Measurements from ENCODE around the gene CLINT1.

CLINT1 gene

DNA sequence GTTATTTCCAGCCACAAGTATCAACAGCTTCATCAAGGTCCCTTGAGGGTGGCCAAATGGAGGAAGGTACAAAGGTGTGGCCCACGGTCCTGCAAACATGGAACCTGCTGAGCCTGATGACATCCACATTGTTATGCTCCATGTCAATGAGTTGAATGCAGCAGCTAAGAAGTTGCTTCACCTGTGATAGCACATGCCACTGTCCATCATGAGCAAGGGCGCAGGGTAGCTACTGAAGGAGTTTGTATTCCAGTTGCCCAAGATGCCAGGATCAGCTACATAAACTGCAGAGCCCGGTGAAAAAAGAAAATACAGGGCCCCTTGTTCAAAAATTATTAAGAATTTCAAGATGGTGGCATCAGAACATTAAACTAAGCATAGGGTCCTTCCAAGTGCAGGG lies 91.3 kb downstream of the CLINT1 start:
- no peak for TF ChIP-seq GATA3 (IDR thresholded peaks at IDR 0.05; ENCODE audit: low read depth, low read length)
- TF ChIP-seq GATA2 (IDR thresholded peaks at IDR 0.05; ENCODE audit: low read depth, low read length), result no peak

- no peak for TF ChIP-seq GATA3 (IDR thresholded peaks at IDR 0.05; ENCODE audit: low read depth, low read length)
- no peak for TF ChIP-seq GATA2 (IDR thresholded peaks at IDR 0.05; ENCODE audit: low read depth, low read length)
These were observed 92.0 kb downstream of the CLINT1 start for GRCh38 chr5:157766902-157767301.

- TF ChIP-seq GATA3 (IDR thresholded peaks at IDR 0.05; ENCODE audit: low read depth, low read length), result no peak
- no peak for TF ChIP-seq GATA2 (IDR thresholded peaks at IDR 0.05; ENCODE audit: low read depth, low read length)
These were observed 92.5 kb downstream of the CLINT1 start for GRCh38 chr5:157766442-157766841.

DNA sequence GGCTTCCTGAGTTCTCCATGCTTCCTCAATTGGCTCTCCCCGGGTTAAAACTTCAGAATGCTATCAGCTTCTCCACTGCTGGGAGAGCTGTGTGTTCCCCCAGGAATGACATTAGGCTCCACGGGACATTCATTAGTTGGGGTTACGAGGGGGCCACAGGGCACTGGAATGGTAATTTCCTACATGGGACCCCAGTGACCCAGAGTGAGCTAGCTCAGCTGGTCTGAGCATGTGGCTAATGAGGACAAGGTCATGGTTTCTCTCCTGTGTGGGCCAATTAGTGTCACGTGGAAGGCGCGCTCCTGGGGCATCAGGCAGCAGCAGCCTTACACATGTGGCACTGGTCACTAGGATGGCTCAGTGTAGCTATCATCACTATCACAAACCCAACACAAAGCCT lies 94.4 kb downstream of the CLINT1 start:
- no peak for TF ChIP-seq GATA3 (IDR thresholded peaks at IDR 0.05; ENCODE audit: low read depth, low read length)
- TF ChIP-seq GATA2 (IDR thresholded peaks at IDR 0.05; ENCODE audit: low read depth, low read length), result no peak

DNA sequence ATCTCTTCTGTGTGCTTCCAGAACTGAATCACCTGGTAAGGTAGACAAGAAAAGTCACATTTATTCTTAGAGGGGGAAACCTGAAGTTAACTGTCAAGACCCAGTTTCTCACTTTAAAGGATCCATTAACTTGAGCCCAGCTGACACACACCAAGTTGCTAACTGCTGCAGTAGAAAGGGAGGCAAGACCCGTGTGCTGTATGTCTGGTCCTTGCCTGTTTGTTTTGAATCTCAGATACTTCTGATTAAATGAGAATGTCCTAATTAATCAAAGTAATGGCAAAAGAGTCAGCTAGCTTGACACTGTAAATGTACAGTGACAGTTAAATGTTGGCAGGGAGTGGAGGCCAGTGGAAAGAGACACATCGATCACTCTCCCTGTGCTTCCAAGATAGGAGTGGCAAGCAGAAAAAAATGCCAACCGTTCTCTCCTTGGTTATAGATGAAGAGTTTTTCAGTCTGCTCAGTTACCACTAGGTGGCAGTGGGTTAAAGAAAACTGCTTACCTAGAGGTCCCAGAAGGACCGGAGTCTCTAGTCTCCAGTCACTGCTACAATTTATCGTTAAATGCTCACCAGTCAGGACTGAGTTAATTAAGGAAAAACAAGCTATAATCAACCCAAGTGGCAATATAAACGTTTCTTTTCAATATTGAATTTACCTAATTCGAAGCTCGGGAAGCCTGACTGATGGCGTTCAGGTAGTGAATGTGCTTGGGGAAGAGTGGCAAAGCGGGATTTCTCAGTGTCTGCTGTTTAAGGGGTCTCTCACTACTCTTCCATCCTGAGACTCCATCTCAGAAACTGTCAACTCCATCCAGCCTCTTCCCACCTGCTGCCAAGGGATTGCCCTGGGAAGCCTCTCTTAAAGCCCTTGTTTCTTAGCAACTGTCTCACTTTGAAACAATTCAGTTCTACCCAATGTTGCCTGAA lies 97.0 kb downstream of the CLINT1 start:
- TF ChIP-seq GATA3 (IDR thresholded peaks at IDR 0.05; ENCODE audit: low read depth, low read length), result no peak

DNA sequence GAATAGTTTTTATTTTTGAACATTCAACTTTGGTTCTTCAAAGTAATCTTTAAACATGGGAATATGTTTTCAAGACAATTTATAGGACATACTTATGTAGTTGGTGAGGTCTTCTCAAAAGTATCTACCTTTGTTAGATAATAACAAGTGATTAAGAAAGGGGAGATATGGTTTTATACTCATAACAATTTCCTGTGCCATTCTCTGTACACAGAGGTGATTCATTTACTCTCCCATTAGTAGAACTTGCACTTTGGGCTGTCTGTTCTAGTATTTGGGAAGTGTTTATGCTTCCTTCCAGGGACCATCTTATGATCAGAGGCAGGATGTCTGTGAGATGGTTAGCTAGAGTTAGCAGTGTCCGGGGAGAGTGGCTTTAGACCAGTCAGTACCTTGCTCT lies 100.2 kb downstream of the CLINT1 start:
- TF ChIP-seq GATA3 (IDR thresholded peaks at IDR 0.05; ENCODE audit: low read depth, low read length) (no peak), GATA2 (IDR thresholded peaks at IDR 0.05; ENCODE audit: low read depth, low read length) (no peak)

GRCh38 chr5:157756122-157756521 lies 102.8 kb downstream of the CLINT1 start:
- TF ChIP-seq GATA3 (IDR thresholded peaks at IDR 0.05; ENCODE audit: low read depth, low read length), result no peak
- TF ChIP-seq GATA2 (IDR thresholded peaks at IDR 0.05; ENCODE audit: low read depth, low read length), result no peak

GRCh38 chr5:157750320-157750719 lies 108.6 kb downstream of the CLINT1 start:
- TF ChIP-seq GATA3 (IDR thresholded peaks at IDR 0.05; ENCODE audit: low read depth, low read length) (no peak), GATA2 (IDR thresholded peaks at IDR 0.05; ENCODE audit: low read depth, low read length) (no peak)

- TF ChIP-seq GATA2 (IDR thresholded peaks at IDR 0.05; ENCODE audit: low read depth, low read length) (no peak), GATA3 (IDR thresholded peaks at IDR 0.05; ENCODE audit: low read depth, low read length) (no peak)
These were observed 109.5 kb downstream of the CLINT1 start for GRCh38 chr5:157749462-157749799.

DNA sequence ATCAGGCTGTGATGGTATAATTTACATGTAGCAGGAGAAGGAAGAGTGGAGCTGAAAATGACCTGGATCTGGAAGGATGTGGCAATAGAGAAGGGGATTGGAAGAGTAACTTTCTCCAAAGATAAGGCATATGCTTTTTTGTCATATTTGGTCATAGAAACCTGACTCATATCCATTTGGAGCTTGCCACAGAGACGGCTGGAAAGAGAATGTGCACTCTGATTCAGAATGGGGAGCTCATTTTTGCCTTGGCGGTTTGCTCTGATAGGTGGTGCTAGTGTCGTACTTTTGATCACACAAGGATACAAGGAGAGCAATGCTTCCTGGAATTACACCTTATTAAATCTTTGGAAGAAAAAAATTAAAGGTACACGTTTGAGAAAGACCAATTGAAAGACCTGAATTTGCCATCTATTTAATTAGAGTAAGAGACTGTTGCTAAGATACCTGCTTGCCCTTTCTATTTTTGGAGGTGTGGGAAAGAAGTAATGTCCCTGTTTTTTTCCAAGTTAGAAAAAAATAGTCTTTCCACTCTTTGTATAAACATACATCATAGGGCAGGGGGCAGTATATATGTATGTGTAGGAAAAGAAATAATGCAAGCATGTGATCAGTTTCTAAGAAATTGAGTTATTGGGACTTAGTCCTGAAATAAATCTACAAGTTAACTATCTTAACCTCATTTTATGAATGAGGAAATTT lies 110.0 kb downstream of the CLINT1 start:
- TF ChIP-seq GATA3 (IDR thresholded peaks at IDR 0.05; ENCODE audit: low read depth, low read length), result no peak
- no peak for TF ChIP-seq GATA2 (IDR thresholded peaks at IDR 0.05; ENCODE audit: low read depth, low read length)

- no peak for TF ChIP-seq GATA2 (IDR thresholded peaks at IDR 0.05; ENCODE audit: low read depth, low read length)
These were observed 110.9 kb downstream of the CLINT1 start for GRCh38 chr5:157747766-157748700.

DNA sequence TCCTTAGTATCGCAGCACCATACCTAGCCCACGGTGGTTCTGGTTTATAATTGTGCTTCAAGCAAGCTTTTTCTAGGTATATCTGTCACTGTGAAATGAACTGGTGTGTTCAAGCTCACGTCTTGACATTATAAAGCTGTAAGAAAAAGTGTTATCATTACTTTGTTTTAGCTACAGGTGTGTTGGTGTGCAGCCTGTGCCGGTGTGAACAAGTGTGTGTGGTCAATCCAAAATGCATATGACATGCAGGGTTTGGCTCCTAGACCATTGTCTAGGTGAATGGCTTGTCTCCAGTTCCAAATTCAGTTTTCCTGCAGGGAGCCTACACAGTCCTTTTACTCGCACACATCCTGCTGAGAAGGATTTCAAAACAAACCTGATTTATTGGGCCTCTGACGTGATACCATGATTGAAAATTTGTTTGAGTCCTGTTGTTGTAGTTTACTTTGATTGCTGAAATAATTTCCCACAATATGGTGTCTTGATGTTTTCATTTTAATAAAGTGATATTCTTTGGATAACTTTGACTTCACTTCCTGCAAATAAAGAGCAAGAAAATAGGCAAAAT lies 111.7 kb downstream of the CLINT1 start:
- no peak for TF ChIP-seq GATA3 (IDR thresholded peaks at IDR 0.05; ENCODE audit: low read depth, low read length)
- TF ChIP-seq GATA2 (IDR thresholded peaks at IDR 0.05; ENCODE audit: low read depth, low read length), result no peak

DNA sequence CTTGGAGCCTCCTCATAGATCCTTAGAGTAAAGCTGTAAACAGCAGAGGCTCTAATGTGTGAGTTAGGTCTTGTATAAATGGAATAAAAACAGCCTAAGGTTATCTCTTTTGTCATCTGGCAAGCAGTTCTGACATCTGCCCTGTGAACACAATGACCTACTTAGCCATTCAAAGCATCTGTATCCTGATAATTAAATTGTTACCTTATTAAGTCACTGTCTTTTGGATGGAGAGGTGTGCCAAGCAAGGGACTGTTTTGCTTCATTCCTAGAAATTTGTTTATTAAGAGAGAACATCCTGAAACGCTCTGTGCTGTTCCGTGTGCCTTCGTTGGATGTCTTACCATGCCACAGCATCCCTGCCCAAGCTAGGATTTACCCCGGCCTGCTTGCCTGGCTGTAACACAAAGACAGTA lies 113.9 kb downstream of the CLINT1 start:
- TF ChIP-seq GATA2 (IDR thresholded peaks at IDR 0.05; ENCODE audit: low read depth, low read length), result peak; percentile 60; the same call in 1 of the 2 replicates
- peak; percentile 61; the same call in 1 of the 2 replicates for TF ChIP-seq GATA3 (IDR thresholded peaks at IDR 0.05; ENCODE audit: low read depth, low read length)
